ENCODE data around the gene SOHLH1.

DNA sequence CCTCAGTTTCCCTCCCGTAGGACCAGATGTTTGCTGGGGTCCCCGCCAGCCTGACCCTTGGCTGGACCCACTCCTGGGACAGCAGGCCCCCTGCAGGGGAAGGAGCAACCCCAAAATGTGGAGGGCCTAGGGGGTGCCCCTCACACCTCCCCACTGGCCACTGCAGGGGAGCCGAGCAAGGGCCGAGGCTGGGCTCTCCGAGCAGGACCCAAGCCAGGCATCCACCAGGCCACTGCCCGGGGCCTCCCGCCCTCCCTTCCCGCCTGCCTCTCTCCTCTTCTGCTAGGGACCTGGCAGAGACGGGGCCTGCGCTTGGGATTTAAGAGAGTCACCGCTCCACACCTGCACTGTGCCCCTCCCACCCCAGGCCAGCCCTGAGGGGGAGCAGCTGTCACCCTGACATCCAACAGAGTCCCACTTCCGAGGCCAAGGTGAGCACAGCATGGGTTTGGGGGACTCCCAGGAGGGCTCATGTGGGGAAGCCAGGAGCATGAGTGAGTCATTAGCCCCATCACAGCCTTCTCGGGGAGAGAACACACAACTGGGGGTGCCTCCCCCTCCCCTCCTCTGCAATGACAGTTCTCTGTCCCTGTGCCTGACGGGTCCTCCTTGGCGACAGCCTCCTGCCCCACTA, 15.8 kb downstream of the SOHLH1 start:
- TF ChIP-seq JUND (IDR thresholded peaks at IDR 0.05) (no peak), POLR2A (IDR thresholded peaks at IDR 0.05; ENCODE audit: borderline replicate concordance, extremely low read depth, insufficient read depth, insufficient read length) (no peak), SRF (IDR thresholded peaks at IDR 0.05; ENCODE audit: low read depth) (no peak), CEBPB (IDR thresholded peaks at IDR 0.05; ENCODE audit: low read depth) (no peak), POLR2AphosphoS5 (IDR thresholded peaks at IDR 0.05; ENCODE audit: low read depth, low read length) (no peak)
- TF ChIP-seq, protein P1, sequence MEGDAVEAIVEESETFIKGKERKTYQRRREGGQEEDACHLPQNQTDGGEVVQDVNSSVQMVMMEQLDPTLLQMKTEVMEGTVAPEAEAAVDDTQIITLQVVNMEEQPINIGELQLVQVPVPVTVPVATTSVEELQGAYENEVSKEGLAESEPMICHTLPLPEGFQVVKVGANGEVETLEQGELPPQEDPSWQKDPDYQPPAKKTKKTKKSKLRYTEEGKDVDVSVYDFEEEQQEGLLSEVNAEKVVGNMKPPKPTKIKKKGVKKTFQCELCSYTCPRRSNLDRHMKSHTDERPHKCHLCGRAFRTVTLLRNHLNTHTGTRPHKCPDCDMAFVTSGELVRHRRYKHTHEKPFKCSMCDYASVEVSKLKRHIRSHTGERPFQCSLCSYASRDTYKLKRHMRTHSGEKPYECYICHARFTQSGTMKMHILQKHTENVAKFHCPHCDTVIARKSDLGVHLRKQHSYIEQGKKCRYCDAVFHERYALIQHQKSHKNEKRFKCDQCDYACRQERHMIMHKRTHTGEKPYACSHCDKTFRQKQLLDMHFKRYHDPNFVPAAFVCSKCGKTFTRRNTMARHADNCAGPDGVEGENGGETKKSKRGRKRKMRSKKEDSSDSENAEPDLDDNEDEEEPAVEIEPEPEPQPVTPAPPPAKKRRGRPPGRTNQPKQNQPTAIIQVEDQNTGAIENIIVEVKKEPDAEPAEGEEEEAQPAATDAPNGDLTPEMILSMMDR (IDR thresholded peaks at IDR 0.05 in 2 of 3, conservative IDR thresholded peaks at IDR 0.05 in 1 of 3; ENCODE audit: borderline replicate concordance in 1 of 3, insufficient read depth in 1 of 3, low read depth in 2 of 3, low read length in 2 of 3): no peak

Measured in HCT116 (cell line).